NCI-H2196 treated with DMSO at 0.1 percent for 48 hours (cell line): Measurements from ENCODE around the gene CD80.
"Not testable (repeated sequence)": the region's sequence is repeated elsewhere in the genome, so short reads cannot be mapped to it uniquely, and the experiment has no call there.

Experiments
- DNase-seq: peaks from one replicate; lab custom pipeline; 2025; ENCODE audit not compliant: unreplicated experiment; lab: John Stamatoyannopoulos, UW

The CD80 gene

DNA sequence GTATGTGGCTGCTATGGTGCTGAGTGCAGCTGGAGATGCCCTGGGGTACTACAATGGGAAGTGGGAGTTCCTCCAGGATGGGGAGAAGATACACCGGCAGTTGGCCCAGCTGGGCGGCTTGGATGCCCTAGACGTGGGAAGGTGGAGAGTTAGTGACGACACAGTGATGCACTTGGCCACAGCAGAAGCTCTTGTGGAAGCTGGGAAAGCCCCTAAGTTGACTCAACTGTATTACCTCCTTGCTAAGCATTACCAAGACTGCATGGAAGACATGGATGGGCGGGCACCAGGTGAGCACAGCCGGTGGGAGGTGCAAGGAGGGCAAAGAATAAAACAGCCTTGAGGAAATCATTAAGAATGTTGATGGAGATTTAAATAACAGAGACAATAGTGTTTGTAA, 22.8 kb upstream of the CD80 start:
- DNase-seq: no peak

DNA sequence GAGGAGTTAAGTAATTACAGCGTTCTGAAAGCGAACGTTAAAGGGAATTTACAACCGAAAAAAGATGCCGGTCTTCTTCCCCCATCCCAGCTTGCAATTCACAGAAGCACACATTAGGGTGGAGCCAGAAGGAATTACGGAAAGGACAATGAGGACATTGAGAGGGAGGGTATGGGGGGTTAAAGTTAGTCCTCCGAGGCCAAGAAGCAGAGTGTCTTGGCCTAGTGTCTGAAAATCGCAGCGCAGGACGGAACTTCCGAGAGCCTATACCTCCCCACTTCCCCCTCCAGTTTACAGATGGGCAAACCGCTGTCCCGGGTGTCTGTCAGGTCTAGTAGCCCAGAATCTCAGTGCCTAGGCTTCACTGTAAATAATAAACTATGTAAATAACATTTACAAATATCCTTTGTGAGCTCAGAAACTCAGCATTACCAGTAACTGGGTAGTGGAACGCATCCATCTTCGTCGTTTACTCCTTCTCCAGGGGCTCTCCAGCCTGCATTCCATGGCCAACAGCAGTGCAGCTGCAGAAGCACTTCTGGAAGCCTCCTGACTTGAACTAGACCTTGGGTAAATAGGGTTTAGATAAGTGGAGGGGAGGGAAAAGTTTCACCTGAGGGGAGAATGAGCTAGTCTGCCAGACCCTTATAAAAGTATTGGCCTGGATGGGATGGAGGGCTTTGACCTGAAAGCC, 20.8 kb upstream of the CD80 start:
- DNase-seq: no peak

DNA sequence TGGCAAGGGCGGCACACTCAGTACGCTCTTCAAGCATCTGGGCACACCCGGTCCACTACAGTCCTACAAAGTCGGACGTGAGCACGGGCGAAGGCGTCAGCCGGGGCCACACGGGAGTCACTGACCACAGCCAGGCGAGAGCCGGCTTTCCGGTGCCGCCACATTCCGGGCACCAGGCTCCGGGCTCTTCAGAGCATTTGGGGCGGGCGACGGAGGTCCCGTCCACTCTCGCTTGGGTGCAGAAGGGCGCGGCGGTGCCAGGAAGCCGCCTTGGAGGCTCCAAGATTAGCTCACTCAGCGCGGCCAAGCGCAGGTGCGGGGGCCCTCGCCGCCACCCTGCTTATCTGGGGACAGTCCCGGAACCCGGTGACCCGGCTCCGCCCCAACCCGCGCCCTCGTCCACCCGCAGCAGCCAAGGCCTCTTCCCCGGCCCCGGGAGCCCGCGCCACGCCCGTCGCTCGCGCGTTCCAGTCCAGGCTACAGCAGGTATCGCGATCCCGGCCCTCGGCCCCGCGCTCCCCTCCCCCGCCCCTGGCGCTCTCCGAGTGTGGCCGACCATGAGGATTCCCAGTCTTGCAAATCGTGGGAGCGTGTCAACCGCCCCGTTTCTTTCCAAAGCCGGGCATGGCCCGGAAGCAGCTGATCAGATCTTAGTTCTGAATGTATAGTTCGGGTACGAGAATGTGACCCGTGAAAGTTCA, 20.1 kb upstream of the CD80 start, which contains the start of gene ADPRH:
TSS of gene ADPRH (plus strand) at position 127 of the 701 bp plus-strand sequence. CDS start 2,678 bp downstream, outside the sequence.
- DNase-seq: no peak

DNA sequence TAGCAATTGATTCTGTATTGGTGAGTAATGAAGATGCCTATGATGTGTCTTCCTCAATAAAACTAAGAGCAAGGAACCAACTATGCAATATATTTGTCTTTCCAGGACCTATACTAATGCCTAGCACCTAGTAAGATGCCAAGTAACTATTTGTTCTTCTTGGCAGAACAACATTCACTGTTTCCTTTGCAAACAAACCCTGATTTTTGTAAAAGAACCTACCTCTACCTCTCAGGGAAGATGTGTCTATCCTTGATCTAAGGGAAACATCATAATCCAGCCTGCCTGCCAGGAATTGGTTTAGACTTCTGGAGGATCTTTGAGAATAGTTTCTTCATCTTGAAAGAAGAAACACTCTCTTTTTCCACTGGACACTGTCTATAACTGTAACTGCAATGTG, 16.1 kb upstream of the CD80 start:
- no peak for DNase-seq

DNA sequence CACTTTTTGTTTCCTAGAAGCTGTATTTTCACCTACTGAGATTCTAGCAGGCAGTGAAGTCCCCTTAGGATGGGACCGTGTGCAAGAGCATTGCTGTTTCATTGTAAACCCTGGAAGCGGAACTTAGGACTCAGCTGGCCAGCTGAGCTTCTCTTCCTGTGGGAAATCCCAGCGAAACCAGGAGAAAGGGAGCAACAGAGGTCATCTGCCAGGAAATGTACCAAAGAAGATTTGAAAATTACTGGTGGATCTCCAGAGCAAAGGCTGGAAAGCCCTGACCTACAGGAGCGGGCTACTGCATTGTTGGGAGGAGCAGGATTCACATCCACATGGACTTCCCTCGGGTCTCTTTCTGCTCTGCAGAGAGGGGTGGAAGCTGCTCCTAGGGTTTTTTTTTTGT, 12.3 kb upstream of the CD80 start:
- no peak for DNase-seq

DNA sequence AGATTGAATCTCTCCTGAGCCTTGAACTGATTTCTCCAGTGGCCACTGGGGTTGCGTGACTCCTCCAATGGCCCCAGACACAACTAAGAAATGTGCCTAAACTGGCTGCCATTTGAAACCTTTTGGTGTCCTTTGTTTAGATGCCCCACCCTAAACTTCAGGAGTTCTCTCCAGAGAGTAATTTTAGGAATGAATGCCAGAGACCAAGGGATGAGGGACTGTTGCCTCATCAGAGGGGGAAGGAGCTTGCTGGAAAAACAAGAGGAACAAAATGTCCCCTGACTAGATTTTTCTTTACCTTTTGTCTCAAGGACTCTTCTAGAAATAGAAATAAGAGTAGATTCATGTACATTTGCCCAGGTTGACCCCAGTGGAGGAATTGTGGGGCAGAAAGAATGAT, 11.8 kb upstream of the CD80 start:
- DNase-seq: no peak

DNA sequence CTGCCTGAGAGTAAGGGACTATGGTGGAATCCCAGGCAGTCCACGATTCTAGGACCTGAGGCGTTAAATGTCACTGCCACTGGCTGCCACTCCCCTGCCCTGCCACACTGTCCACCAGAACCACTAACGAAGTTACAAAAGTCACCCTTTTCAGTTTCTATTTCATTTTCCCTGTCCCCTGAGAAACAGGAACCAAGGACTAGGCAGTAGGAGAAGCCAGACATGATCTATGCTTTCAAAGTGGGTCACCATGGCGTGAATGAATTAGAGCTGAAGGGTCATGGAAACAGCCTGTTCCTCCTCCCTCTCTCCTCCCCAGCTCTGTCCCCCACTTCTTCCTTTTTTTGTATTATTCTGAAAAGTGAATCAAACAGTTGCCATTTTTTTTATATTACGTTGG, 10.8 kb upstream of the CD80 start:
- DNase-seq: no peak

DNA sequence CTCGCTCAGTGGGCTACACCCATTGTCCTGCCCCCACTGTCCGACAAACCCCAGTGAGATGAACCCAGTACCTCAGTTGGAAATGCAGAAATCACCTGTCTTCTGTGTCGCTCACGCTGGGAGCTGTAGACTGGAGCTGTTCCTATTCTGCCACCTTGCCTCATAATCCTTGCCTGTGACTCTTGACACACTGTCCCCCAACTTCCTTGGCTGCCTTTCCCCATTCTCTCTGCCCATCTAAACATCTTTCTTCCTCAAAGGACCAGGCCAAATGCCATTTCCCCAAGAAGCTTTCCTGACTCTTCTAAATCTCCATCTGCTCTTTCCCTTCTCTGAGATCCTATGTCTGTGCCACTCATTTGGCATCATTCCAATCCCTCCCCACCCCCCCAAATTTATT, 9.7 kb upstream of the CD80 start:
- DNase-seq: no peak

DNA sequence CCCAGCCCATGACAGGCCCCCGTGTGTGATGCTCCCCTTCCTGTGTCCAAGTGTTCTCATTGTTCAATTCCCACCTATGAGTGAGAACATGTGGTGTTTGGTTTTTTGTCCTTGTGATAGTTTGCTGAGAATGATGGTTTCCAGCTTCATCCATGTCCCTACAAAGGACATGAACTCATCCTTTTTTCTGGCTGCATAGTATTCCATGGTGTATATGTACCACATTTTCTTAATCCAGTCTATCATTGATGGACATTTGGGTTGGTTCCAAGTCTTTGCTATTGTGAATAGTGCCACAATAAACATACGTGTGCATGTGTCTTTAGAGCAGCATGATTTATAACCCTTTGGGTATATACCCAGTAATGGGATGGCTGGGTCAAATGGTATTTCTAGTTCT, 3.9 kb upstream of the CD80 start:
- not testable (repeated sequence) for DNase-seq

DNA sequence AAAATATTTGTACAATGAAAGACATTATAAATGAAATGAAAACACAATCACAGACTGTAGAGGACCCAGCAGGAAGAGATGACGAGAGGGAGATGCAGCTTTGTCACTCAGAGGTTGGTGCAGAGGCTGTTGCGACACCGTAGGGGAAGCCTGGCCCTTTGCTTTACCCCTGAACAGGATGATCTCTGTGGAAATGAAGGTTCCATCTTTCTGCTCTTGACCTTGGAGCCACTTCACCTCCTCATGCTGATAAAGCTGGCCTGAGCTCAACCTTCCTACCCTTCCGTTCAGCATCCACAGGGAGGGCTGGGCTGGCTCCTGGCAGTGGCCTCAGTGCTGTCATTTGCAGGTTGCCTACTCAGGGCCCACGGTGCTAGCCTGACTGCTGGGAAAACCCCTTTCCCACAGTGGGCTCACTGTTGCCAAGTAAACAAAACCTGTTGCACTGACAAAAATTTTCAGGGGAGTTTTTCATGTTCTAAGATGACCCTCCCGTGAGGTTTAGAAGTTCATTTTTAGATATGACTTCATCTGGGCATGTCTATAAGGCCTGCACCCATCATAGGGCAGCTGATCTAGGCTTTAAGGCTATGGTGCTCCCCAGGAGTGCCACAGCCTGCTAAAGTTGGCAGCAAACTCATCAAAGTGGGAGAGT, 3.0 kb upstream of the CD80 start:
- DNase-seq: no peak

DNA sequence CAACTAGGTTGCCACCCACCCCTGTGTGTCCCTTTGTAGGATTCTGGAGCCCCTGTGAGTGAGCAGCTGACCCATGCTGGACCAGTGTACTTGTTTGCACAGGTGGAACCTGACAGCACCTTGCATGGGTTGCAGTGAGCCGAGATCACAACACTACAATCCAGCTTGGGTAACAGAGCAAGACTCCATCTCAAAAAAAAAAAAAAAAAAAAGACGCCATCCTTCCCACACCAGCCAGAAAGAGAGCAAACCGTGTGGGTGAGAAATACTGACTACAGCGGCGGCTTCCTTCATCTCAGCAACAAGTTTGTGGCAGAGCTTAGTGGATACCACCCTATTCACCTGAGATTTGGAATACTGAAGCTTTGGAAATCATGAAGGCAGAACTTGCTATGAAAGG, 746 bp upstream of the CD80 start:
- no peak for DNase-seq

DNA sequence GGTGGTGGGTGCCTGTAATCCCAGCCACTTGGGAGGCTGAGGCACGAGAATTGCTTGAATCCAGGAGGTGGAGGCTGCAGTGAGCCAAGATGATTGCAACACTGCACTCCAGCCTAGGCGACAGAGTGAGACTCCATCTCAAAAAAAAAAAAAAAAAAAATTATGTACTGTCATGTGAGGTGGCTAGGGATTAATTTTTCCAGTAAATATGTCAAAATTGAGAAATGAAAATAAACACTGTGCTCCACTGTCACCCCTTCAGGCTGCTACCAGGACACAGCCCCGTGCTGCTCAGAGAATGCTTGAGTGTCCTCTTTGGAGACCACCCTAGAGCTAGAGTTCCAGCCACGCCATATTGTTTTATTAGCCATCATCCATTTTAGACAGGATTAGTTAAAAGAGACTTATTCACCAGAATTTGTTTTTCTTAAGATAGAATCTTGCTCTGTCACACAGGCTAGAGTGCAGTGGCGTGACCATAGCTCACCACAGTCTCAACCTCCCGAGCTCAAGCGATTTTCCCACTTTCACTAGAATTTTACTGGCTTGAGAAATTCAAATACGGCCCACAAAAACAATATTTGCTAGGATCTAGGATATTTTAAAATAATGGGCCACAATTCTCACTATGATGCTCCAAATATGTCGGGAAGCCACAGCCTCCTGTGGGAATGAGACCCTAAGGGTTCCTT, 642 bp downstream of the CD80 start:
- DNase-seq: no peak

DNA sequence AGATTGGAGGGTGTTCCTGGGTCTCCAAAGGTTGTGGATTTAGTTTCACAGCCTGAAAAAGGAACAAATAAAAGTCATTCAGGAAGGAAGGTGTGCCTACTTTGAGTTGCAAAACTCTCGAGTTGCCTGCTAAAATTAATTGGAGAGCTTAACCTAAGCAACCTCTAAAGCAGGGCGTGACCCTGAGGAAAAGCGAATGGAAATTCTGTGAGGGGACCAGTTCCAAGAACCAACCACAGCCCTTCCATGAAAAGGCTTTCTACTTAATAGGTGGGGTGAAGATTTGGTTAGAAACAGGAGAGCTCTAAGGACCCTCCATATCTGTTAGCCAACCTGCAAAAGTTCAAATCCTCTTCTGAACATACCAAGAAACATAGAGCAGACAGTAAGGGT, 1.5 kb downstream of the CD80 start:
- DNase-seq: no peak

DNA sequence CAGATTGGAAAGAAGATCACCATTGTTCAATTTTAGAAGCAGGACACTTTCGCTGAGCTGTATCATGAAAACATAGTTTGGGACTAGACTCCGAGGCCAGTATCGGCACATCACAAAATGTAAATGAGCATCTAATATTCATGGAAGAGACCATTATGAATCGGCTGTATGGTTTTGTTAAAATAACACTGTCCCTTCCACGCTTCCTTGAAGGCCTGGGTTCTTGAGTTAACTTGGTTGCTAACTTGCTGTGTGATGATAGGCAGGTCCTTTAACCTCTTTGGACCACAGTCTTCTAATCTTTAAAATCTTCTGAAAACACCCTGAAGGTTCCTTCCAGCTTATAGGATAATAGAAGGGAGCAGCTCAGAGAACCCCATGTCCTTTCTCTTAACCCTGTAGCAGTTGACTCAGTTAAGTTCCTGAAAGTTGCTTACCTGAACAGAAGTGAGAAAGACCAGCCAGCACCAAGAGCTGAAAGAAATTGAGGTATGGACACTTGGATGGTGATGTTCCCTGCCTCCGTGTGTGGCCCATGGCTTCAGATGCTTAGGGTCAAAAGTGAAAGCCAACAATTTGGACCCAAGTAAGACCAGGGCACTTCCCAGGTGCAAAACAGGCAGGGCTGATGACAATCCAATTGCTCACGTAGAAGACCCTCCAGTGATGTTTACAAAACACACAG, 2.1 kb downstream of the CD80 start:
- DNase-seq: no peak

DNA sequence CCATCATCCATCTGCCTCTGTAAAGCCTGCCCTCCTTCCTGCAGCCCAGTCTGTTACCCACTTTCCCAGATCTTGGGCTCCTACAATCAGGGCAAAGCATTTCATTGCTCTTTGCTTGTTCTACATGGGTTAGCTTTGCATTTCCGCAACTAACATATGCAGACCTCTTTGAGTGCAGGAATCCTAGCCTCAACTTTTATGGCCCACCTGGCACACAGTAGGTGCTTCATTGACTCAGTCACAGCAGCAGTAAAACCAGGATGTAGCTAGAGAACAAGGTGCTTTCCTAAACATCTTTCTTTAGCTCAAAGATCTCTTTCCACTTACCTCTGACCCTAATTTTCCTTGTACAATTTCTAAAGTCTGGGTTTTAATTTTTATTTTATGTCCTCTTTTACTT, 3.5 kb downstream of the CD80 start:
- no peak for DNase-seq

DNA sequence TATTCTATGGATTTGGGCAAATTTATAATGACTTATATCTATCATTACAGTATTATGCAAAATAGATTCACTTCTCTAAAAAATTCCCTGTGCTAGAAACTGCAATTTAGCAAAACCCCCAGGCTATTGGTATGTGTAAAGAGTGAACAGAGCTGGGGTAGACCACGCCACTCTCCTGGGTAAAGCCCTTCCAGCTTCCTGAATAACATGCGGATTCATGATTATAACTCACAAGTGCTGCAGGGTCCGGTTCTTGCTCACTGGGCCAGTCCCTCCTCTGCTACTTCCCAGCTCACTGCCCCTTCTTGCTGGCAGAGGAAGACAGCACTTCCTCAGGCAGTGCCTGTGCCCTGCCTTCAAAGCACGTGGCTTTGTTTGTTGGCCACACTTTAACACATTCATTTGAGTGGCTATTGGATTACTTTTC, 4.1 kb downstream of the CD80 start:
- no peak for DNase-seq

DNA sequence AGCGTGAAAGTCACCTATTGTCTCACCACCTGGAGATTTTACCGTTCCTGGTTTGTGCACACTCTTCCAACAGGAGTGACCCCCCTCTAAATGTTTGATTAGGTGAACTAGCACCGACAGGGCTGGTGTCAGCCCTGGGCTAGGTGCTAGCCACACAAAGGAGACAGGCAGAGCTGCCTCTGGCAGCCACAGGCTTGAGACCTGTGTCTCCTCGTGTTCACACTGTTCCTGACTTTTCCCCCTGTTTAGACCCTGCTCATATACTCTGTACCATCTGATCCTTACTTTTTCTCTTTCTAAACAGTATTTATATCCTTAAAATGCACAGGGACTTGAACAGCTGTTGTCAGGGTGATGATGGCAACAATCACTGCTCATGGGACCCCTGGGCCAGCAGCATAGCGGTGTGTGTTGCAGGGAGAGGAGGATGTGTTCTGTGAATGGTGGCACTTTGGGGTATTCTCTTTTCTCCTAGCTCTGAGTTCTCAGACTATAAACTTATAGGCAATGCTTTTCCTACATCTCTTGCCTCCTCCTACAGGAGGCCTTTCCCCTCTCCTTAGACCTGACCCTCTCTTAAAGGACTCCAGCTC, 5.5 kb downstream of the CD80 start:
- DNase-seq: no peak

DNA sequence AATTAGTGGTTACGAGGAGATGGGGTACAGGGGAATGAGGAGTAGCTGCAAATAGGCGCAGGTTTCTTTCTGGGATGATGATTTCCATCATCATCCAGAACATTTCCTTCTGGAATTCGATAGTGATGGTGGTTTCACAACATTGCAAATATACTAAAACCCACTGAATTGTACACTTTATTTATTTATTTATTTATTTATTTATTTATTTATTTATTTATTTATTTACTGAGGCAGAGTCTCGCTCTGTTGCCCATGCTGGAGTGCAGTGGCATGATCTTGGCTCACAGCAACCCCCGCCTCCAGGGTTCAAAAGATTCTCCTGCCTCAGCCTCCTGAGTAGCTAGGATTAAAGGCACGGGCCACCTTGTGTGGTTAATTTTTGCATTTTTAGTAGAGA, 6.5 kb downstream of the CD80 start:
- DNase-seq: not testable (repeated sequence)

DNA sequence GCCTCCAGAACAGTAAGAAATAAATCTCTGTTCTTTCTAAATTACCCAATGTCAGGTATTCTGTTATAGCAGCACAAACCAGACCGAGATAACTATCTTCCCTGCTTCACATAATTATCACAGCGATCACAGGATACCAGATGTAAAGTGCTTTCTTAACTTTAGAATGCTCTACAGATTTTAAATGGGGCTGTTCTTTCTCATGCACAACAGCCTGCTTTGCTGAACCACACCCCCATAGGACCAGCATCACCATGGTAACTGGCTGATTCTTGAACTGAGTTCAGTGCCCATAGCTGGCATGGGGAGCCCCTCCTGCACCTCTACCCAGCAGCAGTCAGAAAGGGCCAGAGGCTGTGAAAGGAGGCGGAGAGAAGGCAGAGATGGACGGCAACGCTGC, 7.8 kb downstream of the CD80 start:
- no peak for DNase-seq

DNA sequence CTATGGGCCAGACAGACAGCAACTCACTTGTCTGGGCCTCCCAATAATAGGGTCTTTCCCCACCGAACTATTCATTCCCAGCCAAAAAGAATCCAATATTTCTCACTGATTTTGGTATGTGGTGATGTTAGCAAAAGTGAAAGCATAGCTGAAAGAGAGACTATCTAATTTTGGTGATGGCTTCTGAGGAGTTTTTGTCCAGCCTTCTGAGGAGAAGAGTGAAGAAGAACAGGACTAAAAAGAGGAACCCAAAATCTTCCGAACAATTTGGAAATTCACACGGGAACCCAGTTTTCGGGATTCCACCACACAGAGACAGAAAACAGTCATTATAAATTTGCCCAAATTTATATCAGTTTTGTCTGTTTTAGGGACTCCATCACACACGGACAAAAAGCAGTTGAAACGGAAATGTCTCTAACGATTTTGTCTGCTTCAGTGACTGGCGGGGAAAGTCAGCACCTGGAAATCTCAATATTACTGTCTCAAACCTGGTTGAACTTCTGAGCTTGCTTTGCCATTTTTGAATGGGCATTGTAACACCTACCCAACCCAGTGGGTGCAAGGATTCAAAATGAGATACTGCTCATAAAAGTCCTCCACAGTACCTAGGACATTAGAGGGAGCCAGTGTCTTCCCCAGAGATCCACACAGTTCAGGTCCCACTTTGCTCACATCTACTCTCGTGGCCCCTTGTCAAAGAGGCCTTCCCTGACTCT, 9.1 kb downstream of the CD80 start:
- no peak for DNase-seq
